Fibroblast of villous mesenchyme (primary cell): ENCODE measurements around the gene IGSF9B. TPM values are rescaled to one million over a fixed set of nuclear protein-coding genes. Genes with fewer than 3 reads are reported as not detected.

Experiments used
- DNase-seq: peaks from one replicate; pipeline ENCODE4 v3.0.0-alpha.2; 2010; ENCODE audit warnings: low read depth
- H3K4me3 ChIP-seq: 2 replicates; pipeline ENCODE4 v1.5.1; 2011; ENCODE audit warnings: low read depth, mild to moderate bottlenecking, low read length
- total RNA-seq: library from RNA; depleted of rRNA; stranded (reverse); fragments of >200 nt; gene quantifications from 2 replicates; pipeline ENCODE4 v1.2.3, GENCODE V29; 2012
- TF ChIP-seq, protein P1 (sequence below): IDR thresholded peaks from 2 replicates; pipeline ENCODE4 v1.5.1; 2012; ENCODE audit warnings: low read depth, mild to moderate bottlenecking, low read length; ENCODE audit not compliant: insufficient read depth

IGSF9B gene
- total RNA-seq, 1 donor: under 0.01 TPM

DNA sequence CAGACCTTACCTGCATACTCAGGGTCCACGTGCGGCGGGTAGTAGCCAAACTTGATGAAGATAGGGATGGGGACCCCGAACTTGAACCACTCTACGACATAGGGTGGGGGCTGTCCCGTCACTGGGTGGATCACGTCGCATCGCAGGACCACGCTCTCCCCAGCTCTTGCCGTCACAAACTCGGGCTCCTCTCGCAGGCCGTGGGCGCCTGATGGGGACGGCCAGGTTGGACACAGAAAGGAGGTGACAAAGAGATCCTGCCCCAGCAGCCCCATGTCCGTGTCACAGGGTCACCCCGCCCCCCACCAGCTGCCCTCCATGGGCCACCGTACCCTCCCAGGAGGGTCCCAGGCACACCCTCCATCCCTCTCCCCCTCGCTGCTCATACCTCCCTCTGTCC lies 10.7 kb downstream of the IGSF9B start:
- no peak for DNase-seq
- no peak overlapping the region for H3K4me3 ChIP-seq
- TF ChIP-seq, protein P1, sequence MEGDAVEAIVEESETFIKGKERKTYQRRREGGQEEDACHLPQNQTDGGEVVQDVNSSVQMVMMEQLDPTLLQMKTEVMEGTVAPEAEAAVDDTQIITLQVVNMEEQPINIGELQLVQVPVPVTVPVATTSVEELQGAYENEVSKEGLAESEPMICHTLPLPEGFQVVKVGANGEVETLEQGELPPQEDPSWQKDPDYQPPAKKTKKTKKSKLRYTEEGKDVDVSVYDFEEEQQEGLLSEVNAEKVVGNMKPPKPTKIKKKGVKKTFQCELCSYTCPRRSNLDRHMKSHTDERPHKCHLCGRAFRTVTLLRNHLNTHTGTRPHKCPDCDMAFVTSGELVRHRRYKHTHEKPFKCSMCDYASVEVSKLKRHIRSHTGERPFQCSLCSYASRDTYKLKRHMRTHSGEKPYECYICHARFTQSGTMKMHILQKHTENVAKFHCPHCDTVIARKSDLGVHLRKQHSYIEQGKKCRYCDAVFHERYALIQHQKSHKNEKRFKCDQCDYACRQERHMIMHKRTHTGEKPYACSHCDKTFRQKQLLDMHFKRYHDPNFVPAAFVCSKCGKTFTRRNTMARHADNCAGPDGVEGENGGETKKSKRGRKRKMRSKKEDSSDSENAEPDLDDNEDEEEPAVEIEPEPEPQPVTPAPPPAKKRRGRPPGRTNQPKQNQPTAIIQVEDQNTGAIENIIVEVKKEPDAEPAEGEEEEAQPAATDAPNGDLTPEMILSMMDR: no peak

DNA sequence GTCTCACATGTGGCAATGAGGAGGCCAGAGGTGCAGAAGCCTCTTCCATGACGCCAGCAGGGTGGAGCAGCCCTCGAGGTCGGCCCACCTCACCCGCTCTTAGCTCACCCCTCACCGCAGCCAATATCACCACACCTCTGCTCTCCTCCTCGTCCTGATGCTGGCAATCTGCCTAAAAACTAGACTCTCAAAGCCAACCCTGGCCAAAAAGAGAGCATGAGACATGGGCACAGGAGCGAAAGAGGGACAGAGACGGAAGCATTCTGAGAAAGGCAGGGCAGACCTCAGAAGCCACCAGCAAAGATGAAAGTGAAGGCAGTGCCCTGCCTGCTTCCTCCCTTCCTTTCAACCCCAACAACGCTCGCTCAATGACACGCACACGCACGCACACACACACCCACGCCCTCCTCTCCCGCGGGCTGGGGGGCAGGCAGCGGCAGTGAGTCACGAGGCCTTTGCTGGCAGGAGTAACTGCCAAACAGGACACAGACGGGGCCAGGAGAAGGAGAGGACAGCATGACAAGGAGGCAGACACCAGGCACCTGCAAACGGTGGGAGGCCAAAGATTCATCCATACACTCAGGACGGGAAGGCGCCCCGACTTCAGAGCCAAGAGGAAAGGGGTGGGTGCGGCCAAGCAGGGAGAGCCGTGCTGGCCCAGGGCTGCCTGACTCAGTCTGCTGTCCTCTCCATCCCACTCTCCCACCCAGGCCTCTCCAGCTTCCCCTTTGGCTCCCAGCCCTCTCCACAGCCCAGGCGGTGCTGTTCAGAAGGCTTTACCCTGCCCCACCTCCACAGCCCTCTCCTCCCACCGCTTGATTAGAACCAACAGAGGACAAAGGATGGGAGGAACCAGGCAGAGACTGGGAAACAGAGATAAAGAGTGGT lies 11.4 kb downstream of the IGSF9B start:
- TF ChIP-seq, protein P1: no peak
- DNase-seq: no peak
- H3K4me3 ChIP-seq: no peak overlapping the region

DNA sequence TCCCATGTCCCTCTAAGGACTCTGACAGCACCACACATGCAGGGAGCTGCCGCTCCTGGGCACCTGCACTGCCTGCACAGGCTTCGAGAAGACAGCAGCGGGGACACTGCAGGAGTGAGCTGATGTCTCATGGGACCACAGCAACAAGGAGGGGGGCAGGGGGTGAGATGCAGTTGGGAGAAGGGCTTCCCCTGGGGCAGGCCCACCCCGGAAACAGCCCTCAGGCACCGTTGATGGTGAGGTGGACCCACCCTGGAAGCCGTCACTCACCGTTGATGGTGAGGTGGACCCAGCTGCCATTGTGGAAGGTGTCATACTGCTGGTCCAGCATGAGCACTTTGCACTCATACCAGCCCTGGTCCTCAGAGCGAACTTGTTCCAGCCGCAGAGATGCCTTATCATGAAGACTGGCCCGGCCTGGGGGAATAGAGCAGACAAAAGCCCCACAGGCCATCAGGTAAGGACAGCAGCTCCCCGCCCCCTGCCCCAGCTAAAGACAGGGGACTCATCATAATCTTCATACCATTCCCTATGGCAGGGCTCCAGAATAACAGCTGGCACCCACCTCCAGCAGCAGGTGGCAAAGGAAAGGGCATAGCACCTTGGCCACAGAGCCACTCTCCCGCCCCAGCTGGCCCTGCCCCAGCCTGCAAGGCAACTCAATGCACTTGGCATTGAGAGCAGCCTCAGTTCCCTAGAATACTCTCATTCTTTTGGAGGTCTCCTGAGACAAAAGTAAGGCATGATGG lies 12.6 kb downstream of the IGSF9B start:
- TF ChIP-seq, protein P1: no peak
- no peak for DNase-seq
- H3K4me3 ChIP-seq: no peak overlapping the region

DNA sequence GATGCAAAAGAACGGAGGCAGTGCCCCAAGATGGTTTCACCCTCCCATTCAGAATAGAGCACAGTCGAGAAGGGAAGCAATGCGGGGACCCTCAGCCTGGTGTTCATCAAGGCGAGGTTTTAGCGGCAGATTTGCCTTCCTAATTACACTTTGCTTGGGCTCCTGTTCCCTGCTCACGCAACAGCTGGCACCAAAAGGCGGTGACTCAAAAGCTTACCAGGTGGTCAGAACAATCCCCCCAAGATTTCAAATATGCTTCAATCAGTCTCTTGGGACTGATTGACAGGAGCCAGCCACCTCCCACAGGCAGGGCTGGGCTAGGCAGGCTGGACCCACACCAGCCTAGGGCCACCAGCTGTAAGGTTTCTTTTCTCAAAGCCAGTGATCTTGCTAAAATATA lies 14.2 kb downstream of the IGSF9B start:
- no peak overlapping the region for H3K4me3 ChIP-seq
- DNase-seq: no peak
- TF ChIP-seq, protein P1: no peak

DNA sequence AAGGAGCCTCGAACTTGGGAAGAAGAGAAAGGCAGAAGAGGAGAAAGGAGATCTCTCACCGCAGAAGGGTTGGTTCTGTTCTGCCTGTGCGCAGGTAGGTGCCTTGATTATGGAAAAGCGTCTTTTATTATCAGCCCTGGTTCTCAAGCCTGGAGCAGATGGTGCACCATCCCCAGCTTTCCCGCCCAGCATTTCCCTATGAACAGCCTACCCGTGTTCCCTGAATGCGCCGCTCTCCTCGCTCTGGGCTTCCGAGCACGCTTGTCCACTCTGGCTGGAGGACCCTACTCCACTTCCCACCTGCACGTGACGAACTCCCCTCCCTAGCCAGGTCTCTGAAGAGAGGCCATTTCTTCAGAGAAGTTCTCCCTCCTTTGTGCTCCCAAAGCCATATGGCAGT lies 15.2 kb downstream of the IGSF9B start:
- TF ChIP-seq, protein P1: no peak
- no peak overlapping the region for H3K4me3 ChIP-seq
- no peak for DNase-seq

DNA sequence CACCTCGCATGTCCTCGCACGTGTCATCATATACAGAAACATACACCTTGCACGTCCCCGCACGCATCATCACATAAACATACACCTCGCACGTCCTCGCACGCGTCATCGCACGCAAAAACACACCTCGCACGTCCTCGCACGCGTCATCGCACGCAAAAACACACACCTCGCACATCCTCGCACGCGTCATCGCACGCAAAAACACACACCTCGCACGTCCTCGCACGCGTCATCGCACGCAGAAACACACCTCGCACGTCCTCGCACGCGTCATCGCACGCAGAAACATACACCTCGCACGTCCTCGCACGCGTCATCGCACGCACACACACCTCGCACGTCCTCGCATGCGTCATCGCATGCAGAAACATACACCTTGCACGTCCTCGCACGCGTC lies 16.7 kb downstream of the IGSF9B start:
- TF ChIP-seq, protein P1: no peak
- DNase-seq: no peak
- H3K4me3 ChIP-seq: no peak overlapping the region
